Hematopoietic multipotent progenitor cell treated with erythropoietin and hydrocortisone succinate and interleukin-3 and kit ligand, for 6 days (in vitro differentiated cells): ENCODE results near the gene ANKRD2.
"Not testable (repeated sequence)": the region's sequence is repeated elsewhere in the genome, so short reads cannot be mapped to it uniquely, and the experiment has no call there.

Experiments
- DNase-seq: peaks from one replicate; pipeline ENCODE4 v3.0.0-alpha.2; 2015

The ANKRD2 gene

GRCh38 chr10:97573021-97573420 lies 442 bp downstream of the ANKRD2 start:
- DNase-seq: no peak

GRCh38 chr10:97573672-97574071 lies 1.1 kb downstream of the ANKRD2 start:
- DNase-seq: no peak

DNA sequence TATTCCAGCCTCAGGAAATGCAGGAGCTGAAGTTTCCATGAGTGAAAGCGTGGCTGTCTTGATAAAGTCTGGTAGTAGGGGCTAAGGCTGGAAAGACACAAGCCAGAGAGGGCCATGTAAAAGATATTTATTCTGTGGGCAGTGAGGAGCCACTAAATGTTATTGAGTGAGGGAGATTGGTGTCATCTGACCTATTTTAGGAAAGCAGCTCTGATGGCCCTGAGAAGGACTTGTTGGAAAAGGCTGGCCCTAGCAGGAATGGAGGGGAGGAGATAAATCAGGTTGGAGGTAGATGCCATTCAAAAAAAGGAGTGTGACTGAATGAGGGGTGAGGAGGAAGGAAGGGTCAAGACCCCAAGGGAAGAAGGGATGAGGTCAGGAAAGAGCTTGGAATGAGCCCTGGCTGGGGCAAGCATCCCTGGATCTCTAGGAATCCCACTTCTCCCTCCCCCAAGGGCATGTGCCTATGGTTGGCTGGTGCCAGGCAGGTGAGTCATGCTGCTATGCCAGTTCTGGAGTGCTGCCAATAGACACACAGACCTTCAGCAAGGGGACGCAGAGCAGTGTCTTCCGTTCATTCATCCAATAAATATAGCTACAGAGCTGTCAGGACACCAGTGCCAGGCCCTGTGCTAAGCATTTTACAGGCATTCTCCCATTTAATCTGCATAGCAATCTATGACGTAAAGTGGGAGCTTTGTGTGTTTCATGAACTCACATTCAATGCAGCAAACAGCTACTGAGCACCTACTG lies 2.0 kb downstream of the ANKRD2 start:
- DNase-seq: peak; percentile 71

GRCh38 chr10:97575127-97575668 lies 2.6 kb downstream of the ANKRD2 start:
- no peak for DNase-seq

GRCh38 chr10:97576487-97576886 lies 3.9 kb downstream of the ANKRD2 start:
- not testable (repeated sequence) for DNase-seq

DNA sequence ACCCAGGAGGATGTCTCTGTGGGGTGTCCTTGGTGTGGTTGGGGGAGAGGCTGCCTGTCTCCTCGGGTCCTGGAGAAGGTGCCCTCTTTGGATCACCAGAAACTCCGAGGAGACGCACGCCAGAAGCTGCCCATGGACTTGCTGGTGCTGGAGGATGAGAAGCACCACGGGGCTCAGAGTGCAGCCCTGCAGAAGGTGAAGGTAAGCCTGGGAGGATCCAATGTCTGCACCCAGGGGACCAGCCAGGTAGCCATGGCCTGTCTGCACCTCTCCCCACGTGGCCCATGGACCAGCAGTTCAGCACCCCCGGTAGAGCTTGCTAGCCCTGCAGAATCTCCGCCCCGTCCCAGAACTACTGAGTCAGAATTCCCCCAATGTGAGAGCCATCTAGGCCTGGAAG lies 5.1 kb downstream of the ANKRD2 start:
- no peak for DNase-seq

DNA sequence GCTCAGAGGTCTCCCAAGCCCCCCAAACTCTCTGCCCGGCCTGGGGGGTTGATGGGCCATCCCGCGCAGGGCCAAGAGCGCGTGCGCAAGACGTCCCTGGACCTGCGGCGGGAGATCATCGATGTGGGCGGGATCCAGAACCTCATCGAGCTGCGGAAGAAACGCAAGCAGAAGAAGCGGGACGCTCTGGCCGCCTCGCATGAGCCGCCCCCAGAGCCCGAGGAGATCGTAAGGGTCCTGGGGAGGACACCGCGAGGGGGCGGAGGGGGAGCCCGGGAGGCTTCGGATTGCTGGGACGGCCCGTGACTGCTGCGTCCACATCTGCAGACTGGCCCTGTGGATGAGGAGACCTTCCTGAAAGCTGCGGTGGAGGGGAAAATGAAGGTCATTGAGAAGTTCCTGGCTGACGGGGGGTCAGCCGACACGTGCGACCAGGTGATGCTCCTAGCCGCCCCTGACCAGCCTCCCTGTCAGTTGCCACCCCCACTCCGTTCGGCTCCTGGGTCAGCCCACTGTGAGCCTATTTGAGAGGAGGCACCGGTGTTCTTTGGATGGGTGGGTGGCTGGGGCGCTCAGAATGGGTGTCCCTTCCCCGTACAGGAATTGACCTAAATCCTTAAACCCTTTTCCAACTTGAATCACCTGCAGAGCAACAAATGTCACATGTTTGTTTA lies 5.7 kb downstream of the ANKRD2 start:
- DNase-seq: no peak

- DNase-seq: no peak
Measured at GRCh38 chr10:97580421-97581367, 8.1 kb downstream of the ANKRD2 start.

DNA sequence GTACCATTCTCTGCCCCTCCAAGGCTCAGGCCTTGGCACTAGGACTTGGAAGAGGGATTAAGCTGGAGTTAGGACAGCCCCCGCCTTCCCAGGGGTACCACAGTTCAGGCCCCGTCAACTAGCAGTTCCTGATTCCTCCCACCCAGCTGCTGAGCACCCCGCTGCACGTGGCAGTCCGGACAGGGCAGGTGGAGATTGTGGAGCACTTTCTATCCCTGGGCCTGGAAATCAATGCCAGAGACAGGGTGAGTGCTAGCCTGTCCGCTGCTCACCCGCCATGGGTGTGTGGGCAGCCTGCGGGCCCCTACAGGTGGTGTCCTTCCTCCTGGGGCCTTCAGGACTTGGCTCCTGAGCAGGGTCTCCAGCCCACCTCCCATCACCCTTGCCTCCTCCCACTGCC lies 9.6 kb downstream of the ANKRD2 start:
- no peak for DNase-seq

GRCh38 chr10:97583476-97583875 lies 10.9 kb downstream of the ANKRD2 start:
- no peak for DNase-seq

- DNase-seq: peak; percentile 39
Measured at GRCh38 chr10:97584060-97584797, 11.7 kb downstream of the ANKRD2 start, which contains the start of gene HOGA1. HOGA1 (plus strand) TSS chr10:97584389; CDS start chr10:97584704, 315 bp downstream.

GRCh38 chr10:97584798-97585438 lies 12.3 kb downstream of the ANKRD2 start:
- no peak for DNase-seq

- DNase-seq: no peak
Measured at GRCh38 chr10:97585439-97585811, 12.8 kb downstream of the ANKRD2 start.

- DNase-seq: no peak
Measured at GRCh38 chr10:97587183-97587582, 14.6 kb downstream of the ANKRD2 start.

DNA sequence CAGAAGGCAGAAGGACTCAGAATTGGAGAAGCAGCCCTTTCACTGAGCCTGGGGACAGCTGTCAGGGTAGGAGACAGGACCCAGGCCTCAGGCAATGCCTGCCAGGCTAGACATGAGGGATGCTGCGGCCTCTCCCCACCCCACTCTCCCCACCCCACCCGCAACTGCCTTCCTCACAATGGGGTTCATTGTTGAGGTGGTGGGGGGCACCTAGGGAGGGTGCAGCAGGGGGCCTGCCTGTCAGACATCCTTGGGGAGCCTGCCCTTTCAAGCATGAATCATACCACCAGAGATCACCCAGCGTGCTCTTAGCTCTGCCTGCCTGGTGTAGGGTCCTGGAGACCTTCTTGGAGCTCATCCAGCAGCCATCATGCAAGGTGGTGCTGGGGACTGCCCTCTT lies 16.9 kb downstream of the ANKRD2 start, which contains the start of gene C10orf62:
Gene C10orf62, plus strand, starts transcription at position 243 of the 400 bp plus-strand sequence. CDS start 177 bp downstream, outside the sequence.
- no peak for DNase-seq

- DNase-seq: no peak
Measured at GRCh38 chr10:97590082-97590747, 17.6 kb downstream of the ANKRD2 start.

- DNase-seq: peak; percentile 24
Measured at GRCh38 chr10:97590748-97591495, 18.3 kb downstream of the ANKRD2 start.

- no peak for DNase-seq
Measured at GRCh38 chr10:97593421-97593820, 20.8 kb downstream of the ANKRD2 start.

GRCh38 chr10:97596101-97597082 lies 23.8 kb downstream of the ANKRD2 start:
- peak; percentile 45 for DNase-seq
